ENCODE measurements around the gene CHMP6.
"Not testable (repeated sequence)": the region's sequence is repeated elsewhere in the genome, so short reads cannot be mapped to it uniquely, and the experiment has no call there.

CHMP6 gene

DNA sequence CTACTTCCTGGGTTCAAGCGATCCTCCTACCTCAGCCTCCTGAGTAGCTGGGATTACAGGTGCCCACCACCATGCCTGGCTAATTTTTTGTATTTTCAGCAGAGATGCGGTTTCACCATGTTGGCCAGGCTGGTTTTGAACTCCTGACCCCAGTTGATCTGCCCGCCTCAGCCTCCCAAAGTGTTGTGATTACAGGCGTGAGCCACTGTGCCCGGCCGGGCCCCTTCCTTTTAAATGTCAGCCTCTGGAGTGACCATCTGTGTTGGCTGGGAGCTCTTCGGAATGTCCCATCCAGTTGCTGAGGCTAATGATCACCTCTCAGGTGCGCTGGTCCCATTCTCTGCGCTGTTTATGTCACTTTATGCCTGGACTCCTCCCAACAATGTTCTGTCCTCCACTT lies 38.7 kb downstream of the CHMP6 start:
- DNase-seq (ENCODE audit: low spot score) = not testable (repeated sequence)

DNA sequence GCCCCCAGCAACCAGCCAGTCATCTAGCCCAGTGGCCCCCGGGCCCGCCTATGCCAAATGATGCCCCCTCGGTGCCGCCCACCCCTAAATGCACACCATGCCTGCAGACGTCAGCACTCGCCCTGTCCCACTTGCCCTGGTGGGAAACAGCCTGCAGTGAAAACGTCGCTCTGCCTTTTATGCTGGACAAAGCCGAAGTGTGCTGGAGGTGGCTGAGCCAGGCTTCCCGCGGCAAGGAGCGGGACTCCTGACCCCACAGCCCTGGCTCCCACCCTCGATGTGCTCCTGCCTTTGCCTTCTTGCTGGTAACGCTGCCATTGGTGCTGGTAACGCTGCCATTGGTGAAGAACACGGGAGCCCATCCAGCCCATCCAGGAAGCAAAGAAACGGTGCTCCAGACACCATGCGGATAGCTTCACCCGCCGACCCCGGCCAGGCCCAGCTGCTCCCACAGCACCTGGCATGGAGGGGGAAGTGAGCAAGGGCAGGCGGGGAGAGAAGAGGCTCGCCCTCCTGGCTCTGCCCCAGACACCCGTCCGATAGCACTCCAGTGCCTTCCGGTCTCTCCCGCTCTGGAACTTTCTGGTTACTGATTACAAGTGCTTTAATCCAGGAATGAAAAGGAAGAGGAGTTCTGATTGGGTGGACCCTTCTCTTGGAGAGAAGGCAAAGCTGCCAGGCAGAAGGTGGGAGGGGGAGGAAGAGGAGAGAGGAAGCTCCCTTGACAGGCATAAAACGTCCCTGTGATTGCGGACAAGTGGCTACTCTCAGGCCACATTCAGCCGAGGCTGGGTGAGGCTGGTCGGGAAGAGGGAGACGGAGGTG lies 39.3 kb downstream of the CHMP6 start:
- peak; percentile 3 for DNase-seq (ENCODE audit: low spot score)

DNA sequence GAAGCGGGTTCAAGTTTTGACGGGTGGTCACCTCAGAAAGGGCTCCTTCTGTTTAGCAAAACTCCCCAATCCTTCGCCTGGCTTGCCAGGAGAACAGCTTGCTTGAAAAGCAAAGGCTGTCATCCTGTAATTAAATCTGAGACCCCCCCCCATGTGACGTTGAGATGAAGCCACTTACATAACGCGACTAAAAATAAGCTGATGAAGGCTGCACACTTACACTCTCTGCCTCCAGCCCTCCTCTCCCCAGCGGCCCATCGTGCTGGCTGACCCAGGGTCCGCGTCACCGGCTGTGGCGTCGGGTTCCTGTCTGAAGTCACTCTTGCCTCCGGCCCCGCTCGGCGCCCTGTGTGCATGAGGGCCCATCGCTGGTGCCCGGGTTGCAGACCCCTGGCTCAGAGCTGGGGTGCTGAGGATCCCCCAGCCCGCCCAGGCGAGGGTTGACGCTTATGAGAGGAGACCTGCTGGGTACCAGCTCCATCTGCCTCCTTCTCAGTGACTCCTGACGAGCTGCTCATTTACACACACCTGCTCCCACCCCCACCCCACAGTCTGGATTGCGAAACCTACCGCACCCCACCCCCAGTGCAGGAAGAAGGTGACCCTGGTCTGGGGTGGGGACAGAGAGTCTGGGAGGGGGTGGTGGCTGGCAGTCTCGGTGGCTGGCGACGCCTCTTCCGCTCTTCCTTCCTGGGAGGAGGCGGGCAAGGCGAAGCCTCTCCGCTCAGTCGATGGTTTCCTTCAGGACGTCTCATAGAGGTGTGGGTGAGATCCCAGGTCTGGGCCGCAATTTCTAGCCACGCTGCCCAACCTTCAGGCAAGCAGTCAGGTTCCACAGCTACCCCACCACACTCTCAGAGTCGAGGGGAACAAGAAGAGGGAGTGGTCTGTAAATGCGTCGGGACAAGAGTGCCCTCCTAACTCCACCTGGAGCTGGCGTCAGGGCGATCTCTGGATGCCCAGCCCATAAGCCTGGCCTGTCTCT lies 40.2 kb downstream of the CHMP6 start:
- DNase-seq (ENCODE audit: low spot score) = peak; percentile 33

DNA sequence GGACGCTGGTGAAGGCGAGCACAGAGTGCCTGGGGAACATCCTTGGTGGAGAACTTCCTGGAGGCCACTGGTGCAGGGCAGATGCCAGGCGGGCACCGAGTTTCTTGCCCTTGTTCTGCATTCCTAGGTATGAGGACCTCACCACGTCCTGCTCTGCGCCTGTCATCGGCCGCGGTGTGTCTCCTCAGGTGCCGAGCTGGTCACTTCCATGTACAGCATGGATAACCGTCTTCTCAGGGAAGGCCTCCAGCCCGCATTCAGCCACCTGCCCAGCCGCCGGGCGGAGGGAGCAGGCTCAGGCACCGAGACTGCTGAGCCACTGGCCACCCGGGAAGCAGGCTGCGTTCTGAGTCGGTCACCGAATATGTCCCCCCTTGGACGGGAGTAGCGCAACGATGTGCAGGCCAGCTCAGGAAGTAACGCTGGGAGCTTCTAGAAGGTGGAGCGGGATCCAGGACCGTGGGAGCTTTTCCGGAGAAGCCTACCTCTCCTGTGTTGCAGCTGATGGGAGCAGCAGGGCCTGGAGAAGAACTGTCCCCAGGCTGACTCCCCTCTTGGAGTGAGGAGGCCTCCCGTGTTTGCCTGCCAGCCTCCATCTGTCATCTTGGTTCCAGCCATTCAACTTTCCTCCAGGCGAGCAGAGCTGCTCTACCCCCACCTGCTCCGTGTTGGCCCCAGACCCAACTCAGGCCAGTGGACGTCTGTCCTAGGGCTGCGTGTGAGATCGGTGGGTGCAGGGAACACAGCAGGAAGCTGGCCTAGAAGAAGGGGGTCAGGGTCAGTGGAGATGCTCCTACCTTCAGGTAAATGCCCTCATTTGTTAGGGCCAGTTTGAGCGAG lies 41.2 kb downstream of the CHMP6 start:
- no peak for DNase-seq (ENCODE audit: low spot score)

DNA sequence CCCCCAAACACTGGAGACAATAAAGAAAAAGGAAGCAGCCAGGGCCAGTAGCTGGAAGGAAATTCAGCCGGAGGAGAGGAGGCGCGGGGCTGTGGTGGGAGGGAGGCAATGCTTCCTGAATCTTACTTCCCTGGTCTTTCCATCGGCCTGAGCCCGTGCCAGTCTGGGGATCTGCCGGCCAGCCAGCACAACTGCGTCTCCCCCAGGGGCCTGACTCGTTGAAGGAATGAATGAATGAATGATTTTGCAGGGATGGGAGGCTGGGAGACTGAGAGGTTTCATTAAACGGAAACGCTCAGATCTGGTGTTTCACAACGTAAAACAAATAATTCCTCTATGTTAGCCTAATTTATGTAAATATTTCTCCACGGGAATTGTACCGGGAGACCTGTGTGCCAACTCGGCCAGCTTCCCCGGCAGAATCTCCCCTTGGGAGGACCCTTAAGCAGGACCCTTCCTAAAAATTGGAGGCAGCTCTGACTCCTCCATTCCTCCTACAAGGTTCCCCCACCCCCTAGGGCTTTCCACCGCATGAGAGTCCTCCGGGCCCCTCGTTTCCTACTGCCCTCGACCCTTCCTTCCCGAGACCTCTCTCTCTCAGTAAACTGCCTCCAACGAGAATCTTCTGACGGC lies 42.0 kb downstream of the CHMP6 start:
- DNase-seq (ENCODE audit: low spot score) = peak; percentile 52

DNA sequence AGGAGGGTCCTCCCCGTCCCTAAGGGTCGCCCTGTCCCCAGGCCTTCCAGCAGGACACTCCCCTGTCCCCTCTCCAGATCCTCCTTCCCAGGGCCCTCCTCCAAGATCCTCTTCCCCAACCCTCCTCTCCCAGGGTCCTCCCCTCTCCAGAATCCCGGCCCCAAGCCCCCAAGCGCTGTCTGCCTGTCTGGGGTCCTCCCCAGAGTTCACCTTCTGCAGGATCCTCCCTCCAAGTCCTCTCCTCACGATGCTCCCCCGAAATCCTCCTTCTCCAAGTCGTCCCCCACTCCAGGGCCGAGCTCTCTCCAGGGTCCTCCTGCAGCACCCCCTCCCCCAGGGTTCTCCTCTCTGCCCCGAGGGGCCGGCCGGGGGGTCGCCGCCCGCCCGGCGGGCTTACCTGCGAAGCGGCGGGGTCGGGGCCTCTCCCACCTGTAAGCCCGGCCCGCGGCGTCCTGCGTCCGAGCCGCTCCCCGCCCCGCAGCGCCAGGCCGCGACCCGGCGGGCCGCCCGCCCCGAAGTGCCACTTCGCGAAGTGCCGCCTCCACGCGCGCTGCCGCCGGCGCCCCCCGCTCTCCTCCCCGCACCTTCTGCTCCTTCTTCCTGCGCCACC lies 42.6 kb downstream of the CHMP6 start:
- no peak for DNase-seq (ENCODE audit: low spot score)

DNA sequence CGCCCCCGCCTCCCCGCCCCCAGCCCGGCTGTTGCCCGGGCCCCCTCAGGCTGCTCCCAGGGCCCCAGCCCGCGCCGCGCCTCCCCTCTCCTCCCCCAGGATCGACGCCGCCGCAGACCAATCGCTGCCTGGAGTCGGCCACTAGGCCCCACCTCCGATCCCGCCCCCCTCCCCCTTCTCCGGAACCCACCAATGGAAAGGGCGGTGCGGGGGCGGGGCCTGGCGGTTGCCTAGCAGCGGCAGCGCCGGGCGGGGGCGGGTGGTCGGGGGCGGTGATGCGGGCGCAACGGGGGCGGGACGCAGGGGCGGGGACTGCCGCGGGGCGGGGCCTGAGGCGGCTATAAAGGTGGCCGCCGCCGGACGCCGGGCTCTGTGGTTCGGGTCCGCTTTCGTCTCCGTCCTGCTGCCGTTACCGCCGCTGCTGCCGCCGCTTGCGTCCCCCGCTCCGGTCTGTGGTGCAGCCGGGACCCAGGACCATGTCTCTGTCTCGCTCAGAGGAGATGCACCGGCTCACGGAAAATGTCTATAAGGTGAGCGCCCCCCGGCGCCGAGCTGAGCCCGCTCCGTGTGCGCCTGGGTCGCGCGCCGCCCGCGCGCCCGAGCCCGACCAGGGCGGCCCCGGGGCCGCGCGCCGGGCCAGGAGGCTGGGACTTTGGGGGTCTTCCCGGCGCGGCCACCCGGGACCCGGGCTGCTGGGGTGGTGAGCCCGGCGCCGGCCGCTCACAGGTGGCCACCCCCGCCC lies 43.3 kb downstream of the CHMP6 start, which contains the start of gene BAIAP2:
TSS of gene BAIAP2 (plus strand) at position 373 of the 742 bp plus-strand sequence. CDS start at position 477, 104 bp downstream.
- DNase-seq (ENCODE audit: low spot score) = peak; percentile 98

DNA sequence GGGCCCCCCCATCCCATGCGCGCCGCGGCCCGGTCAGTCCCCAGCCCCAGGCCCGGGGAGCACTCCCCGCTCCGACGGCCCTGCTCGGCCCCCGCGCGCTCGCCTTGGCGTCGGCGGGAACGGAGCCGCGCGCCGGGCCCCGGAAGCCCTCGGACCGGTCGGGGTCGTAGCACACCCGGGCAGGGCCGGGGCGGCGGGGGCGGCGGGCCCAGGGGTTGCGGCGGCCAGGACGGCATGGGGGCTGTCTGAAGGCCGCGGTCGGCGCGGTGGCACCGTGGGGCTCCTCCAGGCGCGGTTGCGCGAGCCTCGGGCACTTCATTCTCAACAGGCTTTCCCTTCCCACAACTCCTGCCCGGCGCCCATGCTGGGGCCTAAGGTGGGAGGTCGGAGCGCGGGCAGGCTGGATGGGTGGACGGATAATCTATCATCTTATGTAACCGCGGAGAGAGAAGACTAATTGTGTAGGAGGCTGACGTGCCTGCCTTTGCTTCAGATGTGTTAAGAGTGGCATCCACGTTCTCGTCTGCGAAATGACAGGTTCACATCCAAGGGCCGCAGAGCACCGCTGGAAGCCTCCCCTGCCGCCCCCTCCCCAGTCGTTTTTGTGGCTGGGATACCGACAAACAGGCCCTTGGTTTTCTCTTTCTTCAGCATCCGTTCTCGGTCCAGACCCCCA lies 44.0 kb downstream of the CHMP6 start:
- no peak for DNase-seq (ENCODE audit: low spot score)

DNA sequence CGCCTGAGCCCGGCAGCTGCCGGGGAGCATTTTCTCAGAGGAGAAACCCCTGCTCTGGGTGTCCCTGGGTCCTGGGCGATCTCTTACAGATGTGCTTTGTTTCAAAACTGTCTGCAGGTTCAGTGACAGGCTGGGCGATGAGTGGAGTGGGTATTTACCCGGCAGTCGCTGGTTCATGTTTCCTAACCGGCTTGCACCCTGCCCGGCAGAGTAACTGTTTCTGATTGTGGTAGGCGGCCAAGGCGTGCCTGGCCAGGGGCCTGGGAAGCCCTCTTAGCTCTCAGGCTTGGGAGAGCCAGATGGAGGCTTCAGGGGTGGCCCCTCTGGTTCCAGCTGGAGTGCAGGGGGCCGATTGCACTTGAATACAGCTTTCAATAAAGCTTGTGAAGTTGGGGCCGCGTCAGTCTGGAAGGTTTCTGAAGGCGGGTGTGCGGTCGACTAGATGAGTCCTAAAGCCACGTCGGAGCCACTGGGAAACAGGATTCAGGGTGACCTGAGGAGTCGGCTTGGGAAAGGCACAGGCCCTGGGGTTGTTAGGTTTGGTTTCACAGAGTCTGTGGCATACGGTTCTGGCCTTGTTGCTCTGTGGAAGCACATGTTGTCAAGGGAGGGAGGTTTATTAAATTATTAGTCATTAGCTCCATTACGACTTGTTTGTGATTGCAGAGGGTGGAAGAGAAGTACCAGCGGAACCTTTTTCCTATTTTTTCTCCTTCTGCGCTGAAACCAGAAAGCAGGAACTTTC lies 44.7 kb downstream of the CHMP6 start:
- no peak for DNase-seq (ENCODE audit: low spot score)

DNA sequence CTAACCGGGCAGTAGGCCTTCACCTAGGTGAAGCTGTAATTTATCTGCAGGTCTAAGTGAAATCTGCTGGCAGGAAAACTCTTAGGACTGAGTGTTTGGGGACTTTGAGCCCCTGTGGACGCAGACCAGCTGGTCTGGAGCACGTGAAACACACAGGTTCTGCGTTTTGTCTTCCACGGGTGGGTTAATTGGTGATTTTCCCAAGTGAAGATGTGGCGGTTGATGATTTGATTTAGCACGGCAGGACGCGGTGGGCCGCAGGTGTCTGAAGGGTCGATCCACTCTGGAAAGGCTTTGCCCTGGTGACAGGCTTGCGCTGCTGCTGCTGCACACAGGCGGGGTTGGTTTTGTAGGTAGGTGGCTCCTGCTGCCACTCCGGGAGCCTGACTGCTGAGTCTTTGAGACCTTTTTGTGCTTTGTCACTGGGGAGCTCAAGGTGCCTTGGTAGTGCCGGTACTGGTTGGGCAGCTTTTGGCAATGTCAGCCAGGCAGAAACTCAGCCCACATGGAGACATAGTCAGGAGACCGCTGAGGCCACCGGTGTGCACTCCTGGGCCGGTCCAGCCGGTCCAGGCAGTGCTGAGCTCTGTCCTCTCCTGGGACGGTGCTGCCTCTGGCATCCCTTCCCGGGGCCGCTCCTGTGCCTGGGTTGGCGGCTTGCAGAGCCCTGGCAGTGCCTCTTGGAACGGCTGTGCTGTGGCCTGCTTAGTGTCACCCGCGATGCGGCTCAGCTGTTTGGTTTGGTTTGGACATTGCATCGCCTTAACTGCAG lies 45.6 kb downstream of the CHMP6 start:
- no peak for DNase-seq (ENCODE audit: low spot score)

DNA sequence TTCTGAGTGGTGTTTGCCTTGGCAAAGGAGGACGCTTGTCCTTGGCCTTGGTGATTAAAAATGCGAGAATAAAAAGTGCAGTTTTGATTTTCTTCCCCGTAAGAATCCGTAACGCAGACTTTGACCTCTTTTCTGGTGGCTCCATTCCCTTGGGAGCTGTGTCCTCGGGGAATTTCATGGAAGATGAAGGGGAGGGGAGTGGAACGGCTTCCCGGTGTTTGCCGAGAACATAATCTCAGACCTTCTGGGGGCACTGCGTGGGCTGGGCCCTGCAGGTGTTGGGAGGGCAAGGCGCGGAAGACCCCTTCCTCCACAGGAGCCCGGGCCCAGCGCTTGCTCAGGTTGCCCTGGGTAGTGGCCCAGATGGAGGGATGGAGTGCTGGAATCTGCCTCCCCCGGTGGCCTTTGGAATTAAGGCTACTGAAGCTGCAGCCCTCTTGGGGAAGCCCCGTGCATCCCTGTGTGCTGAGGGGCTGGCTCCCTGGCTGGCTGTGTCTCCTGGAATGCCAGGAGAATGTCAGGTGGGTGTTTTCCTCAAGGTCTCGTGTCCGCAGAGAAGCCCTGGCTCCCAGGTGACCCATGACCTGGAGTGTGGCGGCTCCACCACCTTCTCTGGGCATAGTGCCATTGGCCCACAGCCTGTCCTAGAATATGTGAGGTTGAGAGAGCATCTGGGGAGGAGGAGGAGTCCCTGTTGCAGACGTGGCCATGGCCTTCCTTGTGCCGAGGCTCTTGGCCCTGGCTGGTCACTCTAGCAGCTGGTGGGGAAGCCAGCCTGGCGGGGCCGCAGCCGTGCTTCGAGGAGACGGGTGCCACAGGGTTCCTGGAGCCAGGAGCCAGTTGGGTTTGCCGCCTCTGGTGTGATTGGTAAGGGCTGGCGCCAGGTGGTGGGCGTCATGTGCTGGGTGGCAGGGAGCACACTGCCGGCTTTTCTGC lies 46.4 kb downstream of the CHMP6 start:
- no peak for DNase-seq (ENCODE audit: low spot score)

DNA sequence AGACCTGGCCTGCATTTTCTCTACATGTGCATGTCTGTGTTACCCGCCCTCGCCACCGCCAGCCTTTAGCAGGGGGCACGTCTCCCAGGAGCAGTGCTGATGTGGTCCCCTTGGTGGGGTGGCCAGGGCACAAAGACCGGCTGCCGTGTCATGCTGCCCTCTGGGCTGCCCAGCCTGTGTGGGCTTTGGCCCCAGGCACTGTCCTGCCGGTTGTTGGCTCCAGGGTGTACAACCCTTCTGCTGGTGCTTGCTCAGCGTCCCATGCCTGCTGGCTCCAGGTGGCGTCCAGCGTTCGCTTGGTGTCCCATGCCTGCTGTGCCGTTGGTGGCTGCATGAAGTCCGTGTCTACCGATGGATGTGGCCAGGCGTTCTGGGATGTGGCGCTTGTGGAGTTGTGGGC lies 47.5 kb downstream of the CHMP6 start:
- no peak for DNase-seq (ENCODE audit: low spot score)

DNA sequence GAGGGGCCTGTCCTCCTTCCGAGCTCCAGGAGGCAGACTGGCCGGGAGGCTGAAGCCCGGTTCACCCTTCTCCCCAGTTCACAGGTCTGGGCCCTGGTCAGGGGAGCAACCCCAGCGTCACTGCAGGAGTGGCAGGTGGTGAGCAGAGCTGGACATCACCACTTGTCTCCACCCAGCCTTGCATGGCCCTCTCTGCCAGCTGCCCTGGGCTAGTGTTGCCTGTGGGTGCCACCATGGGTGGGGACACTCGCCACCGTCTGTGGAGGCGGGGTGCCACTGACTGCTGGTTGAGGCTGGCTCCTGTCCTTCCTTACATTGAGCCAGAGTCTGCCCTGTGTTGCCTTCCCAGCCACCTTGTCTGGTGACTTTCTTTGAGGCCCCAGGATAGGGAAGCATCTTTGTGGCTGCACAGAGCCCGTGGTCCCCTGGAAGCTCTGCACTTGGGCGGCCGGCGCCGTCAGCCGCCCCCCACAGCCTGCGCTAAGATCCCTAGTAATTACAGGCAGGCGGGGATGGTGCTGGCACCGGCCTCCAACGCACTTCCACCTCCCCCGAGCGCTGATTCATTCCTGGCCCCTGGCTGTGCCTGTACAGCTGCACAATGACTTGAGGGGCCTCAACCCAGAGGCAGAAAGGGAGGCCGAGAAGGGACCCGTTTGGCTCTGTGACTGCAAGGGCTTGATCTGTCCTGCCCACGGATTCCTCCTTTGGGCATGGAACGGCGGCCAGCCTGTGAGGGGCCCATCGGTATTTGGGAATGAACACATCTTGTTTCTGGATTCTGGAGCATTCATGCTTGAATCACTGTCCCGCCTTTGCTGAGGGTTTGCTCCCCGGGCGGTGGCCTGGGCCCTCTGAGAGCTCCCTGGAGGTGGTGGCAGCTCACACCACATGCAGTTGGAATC lies 48.5 kb downstream of the CHMP6 start:
- no peak for DNase-seq (ENCODE audit: low spot score)

DNA sequence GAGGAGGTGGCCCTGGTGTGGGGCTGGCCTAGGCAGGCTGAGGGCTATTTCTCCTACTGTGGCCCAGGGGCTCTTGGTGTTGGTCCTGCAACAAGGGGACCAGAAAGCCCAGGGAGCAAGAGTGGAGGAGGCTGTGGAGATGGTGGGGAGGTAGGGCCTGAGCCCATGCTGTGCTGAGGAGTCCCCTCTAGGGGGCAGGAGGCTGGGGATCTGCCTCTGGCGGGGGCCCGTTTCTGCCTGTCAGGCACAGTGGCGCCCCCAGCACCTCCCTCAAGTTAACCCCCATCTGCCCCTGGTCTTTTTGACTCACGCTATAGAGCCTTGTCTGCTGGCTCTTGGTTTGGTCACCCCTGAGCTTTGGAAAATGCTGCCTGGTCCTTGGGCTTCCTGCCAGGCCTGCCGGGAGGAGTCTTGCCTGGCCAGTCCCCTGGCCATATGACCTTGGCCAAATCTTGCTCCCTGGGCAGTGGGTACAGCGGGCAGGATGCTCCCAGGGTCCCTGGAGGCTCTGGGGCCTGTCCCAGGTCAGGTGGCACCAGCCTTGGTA lies 49.2 kb downstream of the CHMP6 start:
- no peak for DNase-seq (ENCODE audit: low spot score)

DNA sequence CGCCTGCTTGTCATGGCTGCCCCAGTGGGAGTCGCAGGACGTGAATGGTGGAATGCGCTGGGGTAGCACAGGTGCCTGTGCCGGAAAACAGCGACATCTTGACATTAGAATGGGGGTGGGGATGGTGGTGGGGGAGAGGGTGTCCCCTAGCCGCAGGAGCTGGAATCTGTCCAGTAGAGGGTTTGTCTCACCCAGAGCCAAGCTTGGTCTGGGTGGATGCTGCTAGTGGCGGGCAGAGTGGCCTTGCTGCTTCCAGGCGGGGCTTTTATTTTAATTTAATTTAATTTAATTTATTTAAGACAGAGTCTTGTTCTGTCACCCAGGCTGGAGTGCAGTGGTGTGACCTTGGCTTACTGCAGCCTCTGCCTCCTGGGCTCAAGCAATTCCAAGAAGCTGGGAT lies 51.0 kb downstream of the CHMP6 start:
- DNase-seq (ENCODE audit: low spot score) = no peak

DNA sequence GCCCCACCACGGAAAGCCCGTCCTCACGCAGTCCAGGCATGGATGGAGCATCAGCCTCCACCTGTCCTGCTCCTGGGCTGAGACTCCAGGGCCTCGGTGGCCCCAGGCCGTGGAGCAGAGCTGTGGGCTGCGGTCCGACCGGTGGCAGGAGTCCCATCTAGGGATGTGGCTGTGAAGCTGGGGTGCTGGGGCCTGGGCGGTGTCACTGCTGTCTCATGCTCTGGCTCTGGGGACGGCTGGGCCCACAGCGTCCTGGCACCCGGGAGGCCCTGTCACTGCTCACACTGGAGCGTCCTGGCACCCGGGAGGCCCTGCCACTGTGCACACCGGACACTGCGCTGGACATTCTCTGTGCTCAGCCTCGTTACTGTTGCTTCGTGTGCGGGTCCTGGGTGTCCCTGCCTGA lies 51.7 kb downstream of the CHMP6 start:
- no peak for DNase-seq (ENCODE audit: low spot score)
